Liver (tissue), 9 donors: Measurements from ENCODE around the gene HSD17B1. TPM values are rescaled to one million over a fixed set of nuclear protein-coding genes. Genes with fewer than 3 reads are reported as not detected.

Experiments used
- DNase-seq: peaks from one replicate; pipeline ENCODE4 v3.0.0-alpha.2; 2017; ENCODE audit warnings: low spot score
- H3K27ac ChIP-seq, 2 donors: one replicate each; pipeline ENCODE4 v1.7.0; 2013; ENCODE audit warnings: inconsistent platforms in 2 of 2, low read length in 2 of 2, control low read depth in 1 of 2, low read depth in 1 of 2, mild to moderate bottlenecking in 1 of 2
- H3K27me3 ChIP-seq, 4 donors: one replicate each; pipeline versions ENCODE4 v1.6.1 to v1.7.0; 2013; ENCODE audit warnings: low read length in 3 of 4, inconsistent platforms in 1 of 4, mild to moderate bottlenecking in 1 of 4, moderate library complexity in 1 of 4; ENCODE audit not compliant: control insufficient read depth in 4 of 4, insufficient read depth in 4 of 4
- H3K36me3 ChIP-seq, 4 donors: one replicate each; pipeline versions ENCODE4 v1.6.1 to v1.7.0; 2013; ENCODE audit warnings: low read length in 3 of 4, mild to moderate bottlenecking in 3 of 4, low read depth in 1 of 4, moderate library complexity in 1 of 4; ENCODE audit not compliant: control insufficient read depth in 4 of 4, insufficient read depth in 3 of 4
- H3K4me1 ChIP-seq, 4 donors: one replicate each; pipeline versions ENCODE4 v1.6.1 to v1.7.0; 2013; ENCODE audit warnings: low read length in 3 of 4, mild to moderate bottlenecking in 3 of 4, moderate library complexity in 1 of 4; ENCODE audit not compliant: control insufficient read depth in 4 of 4, insufficient read depth in 4 of 4
- H3K4me3 ChIP-seq, 3 donors: one replicate each; pipeline versions ENCODE4 v1.6.1 to v1.7.0; 2013; ENCODE audit warnings: low read length in 3 of 3, control low read depth in 1 of 3, low read depth in 1 of 3, mild to moderate bottlenecking in 1 of 3
- H3K9ac ChIP-seq, 2 donors: one replicate each; pipeline ENCODE4 v1.7.0; 2013; ENCODE audit warnings: low read length in 2 of 2, mild to moderate bottlenecking in 2 of 2, moderate library complexity in 2 of 2, control low read depth in 1 of 2, low read depth in 1 of 2
- H3K9me3 ChIP-seq, 4 donors: one replicate each; pipeline versions ENCODE4 v1.6.1 to v1.7.0; 2013; ENCODE audit warnings: low read length in 3 of 4; ENCODE audit not compliant: control insufficient read depth in 4 of 4
- ATF3 ChIP-seq: IDR thresholded peaks from 2 replicates; pipeline ENCODE4 v1.6.1; 2016; ENCODE audit warnings: antibody characterized with exemption
- FOXA1 ChIP-seq: IDR thresholded peaks from 2 replicates; pipeline ENCODE4 v1.6.1; 2016; ENCODE audit warnings: antibody characterized with exemption
- GABPA ChIP-seq, 2 donors: IDR thresholded peaks in 1 of 2; conservative IDR thresholded peaks in 1 of 2; 2 replicates each; pipeline ENCODE4 v1.6.1; 2016; ENCODE audit warnings: antibody characterized with exemption in 2 of 2, mild to moderate bottlenecking in 1 of 2, moderate library complexity in 1 of 2
- HNF4A ChIP-seq, 2 donors: conservative IDR thresholded peaks; 2 replicates each; pipeline ENCODE4 v1.6.1; 2016; ENCODE audit warnings: antibody characterized with exemption in 2 of 2, mild to moderate bottlenecking in 2 of 2
- HNF4G ChIP-seq: IDR thresholded peaks from 2 replicates; pipeline ENCODE4 v1.6.1; 2016; ENCODE audit warnings: antibody characterized with exemption
- JUND ChIP-seq, 2 donors: IDR thresholded peaks; 2 replicates each; pipeline ENCODE4 v1.6.1; 2016; ENCODE audit warnings: antibody characterized with exemption in 2 of 2
- MAX ChIP-seq: IDR thresholded peaks from 2 replicates; pipeline ENCODE4 v1.6.1; 2016; ENCODE audit warnings: antibody characterized with exemption
- RAD21 ChIP-seq, 2 donors: IDR thresholded peaks; 2 replicates each; pipeline ENCODE4 v1.6.1; 2016; ENCODE audit warnings: antibody characterized with exemption in 2 of 2, mild to moderate bottlenecking in 2 of 2
- REST ChIP-seq: IDR thresholded peaks from 2 replicates; pipeline ENCODE4 v1.6.1; 2016; ENCODE audit warnings: antibody characterized with exemption, mild to moderate bottlenecking
- RXRA ChIP-seq, 2 donors: IDR thresholded peaks; 2 replicates each; pipeline ENCODE4 v1.6.1; 2017 to 2018; ENCODE audit warnings: antibody characterized with exemption in 2 of 2, mild to moderate bottlenecking in 1 of 2
- SP1 ChIP-seq: IDR thresholded peaks from 2 replicates; pipeline ENCODE4 v1.6.1; 2018; ENCODE audit warnings: antibody characterized with exemption, mild to moderate bottlenecking
- YY1 ChIP-seq: IDR thresholded peaks from 2 replicates; pipeline ENCODE4 v1.6.1; 2016; ENCODE audit warnings: antibody characterized with exemption, mild to moderate bottlenecking
- ZBTB33 ChIP-seq: IDR thresholded peaks from 2 replicates; pipeline ENCODE4 v1.6.1; 2016; ENCODE audit warnings: antibody characterized with exemption
- WGBS: extraction: QIAGEN DNeasy Blood & Tissue Kit; methylation state at CpG from one replicate; pipeline ENCODE4 v1.1.7; 2013; 5-methylcytosine and 5-hydroxymethylcytosine counted together
- polyA plus RNA-seq, 2 donors: library from polyadenylated mRNA; stranded (reverse) in 1 of 2; unstranded in 1 of 2; fragments of 200-250 nt in 1 of 2; fragments of >200 nt in 1 of 2; fragmentation: Nextera tagmentation in 1 of 2; extraction: Ambion mirVana in 1 of 2; gene quantifications; one replicate each; pipeline versions ENCODE4 v1.2.1 to v1.2.3, GENCODE V29; 2013 to 2015
- total RNA-seq, 2 donors: library from RNA; depleted of rRNA; stranded (reverse); fragments of >200 nt; gene quantifications; one replicate each; pipeline ENCODE4 v1.2.3, GENCODE V29; 2014
- donor health status: healthy.
- donor health status: healthy.
- donor health status: healthy.
- donor health status: healthy.
- donor health status: healthy.

HSD17B1 gene
- total and polyA plus RNA-seq, 4 donors = 0.67 to 1.8 (median 1.0) TPM

DNA sequence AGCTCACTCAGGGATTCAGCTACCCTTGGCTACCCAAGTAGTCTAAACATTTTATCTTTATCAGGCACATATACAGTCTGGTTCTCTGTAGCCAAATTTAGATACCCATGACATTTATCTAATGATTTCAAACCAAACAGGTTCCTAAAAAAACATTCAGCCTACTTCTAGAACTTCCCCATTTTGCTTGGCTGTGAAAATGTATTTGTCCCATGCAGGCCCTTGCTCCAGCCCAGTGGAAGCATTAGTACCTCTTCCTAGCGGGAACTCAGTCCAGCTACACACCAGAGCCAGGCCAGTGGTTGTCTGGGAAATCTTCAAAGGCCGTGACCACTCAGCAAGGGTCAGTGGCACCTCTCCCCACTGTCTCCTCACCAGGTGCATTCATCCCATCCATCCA is 42.9 kb upstream of the HSD17B1 start:
- peaks cover 6 to 54% (median 18%) of the 10 kb centered on the region in 4 donors for H3K36me3 ChIP-seq
- H3K9me3 ChIP-seq = no peaks in the 10 kb centered on the region
- TF ChIP-seq HNF4G (no peak), RXRA (IDR thresholded peaks at IDR 0.05) (no peak), ZBTB33 (no peak), FOXA1 (no peak), REST (no peak), ATF3 (no peak), SP1 (no peak), MAX (no peak), HNF4A (conservative IDR thresholded peaks at IDR 0.05) (no peak), YY1 (no peak), GABPA (IDR thresholded peaks at IDR 0.05 in 1 of 2, conservative IDR thresholded peaks at IDR 0.05 in 1 of 2) (no peak), JUND (IDR thresholded peaks at IDR 0.05) (no peak), RAD21 (IDR thresholded peaks at IDR 0.05) (no peak)
- H3K27ac ChIP-seq = no peak overlapping the region
- no peak overlapping the region for H3K9ac ChIP-seq
- peaks cover 0 to 4% (median 1%) of the 10 kb centered on the region in 4 donors for H3K4me1 ChIP-seq
- no peaks in the 10 kb centered on the region for H3K27me3 ChIP-seq
- DNase-seq = no peak
- H3K4me3 ChIP-seq = no peak overlapping the region
- 91% methylated on average over 2 of the region's 2 CpGs for whole genome bisulfite sequencing

DNA sequence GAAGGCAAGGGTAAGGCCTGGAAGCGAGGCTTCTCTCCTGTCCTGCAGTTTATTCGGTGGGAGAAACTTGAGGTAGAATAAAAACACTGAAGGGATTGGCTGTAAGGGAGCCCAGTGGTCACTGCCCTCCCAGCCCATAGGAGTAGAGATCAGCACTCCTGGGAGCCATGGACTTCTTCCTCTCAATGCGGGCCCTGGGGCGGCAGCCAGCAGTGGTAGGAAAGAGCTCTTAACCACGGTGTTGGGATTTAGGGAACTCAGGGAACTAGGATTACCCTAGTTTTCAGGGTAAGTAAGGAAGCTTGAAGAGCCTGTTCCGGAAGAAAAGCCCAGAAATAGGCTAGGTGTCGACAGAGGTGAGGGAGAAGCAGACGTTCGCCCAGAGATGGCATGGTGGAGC is 40.5 kb upstream of the HSD17B1 start:
- Histone ChIP-seq H3K36me3 (peaks cover 6 to 47% (median 14%) of the 10 kb centered on the region in 4 donors), H3K4me1 (peaks cover 0 to 4% (median 2%) of the 10 kb centered on the region in 4 donors), H3K27me3 (no peaks in the 10 kb centered on the region), H3K4me3 (no peak overlapping the region), H3K9ac (no peak overlapping the region), H3K9me3 (no peaks in the 10 kb centered on the region), H3K27ac (peak overlapping the region; percentile 16 to 73)
- DNase-seq = no peak
- TF ChIP-seq RXRA (IDR thresholded peaks at IDR 0.05) (no peak), HNF4A (conservative IDR thresholded peaks at IDR 0.05) (no peak), REST (no peak)
- 90% methylated on average over 9 of the region's 9 CpGs for WGBS
